ENCODE data around the gene SCNN1B. TPM values are rescaled to one million over a fixed set of nuclear protein-coding genes. Genes with fewer than 3 reads are reported as not detected.

SCNN1B gene
- total RNA-seq, 2 experiments from 2014 or later: not detected

GRCh38 chr16:23288209-23288608 is 13.9 kb upstream of the SCNN1B start:
- no peak overlapping the region for H3K27ac Mint-ChIP-seq
- no peaks in the 10 kb centered on the region for H3K9me3 Mint-ChIP-seq
- no peak for DNase-seq
- no peak for TF ChIP-seq CTCF (IDR thresholded peaks at IDR 0.05)
- Histone ChIP-seq H3K36me3 (ENCODE audit: insufficient read depth, low read length) (no peaks in the 10 kb centered on the region), H3K27me3 (ENCODE audit: control insufficient read depth in 1 of 2, insufficient read depth in 2 of 2, low read length in 2 of 2) (peaks cover 3 to 4% of the 10 kb centered on the region in 2 experiments), H3K4me3 (ENCODE audit: low read length) (no peak overlapping the region), H3K9me3 (ENCODE audit: control insufficient read depth in 1 of 2, insufficient read depth in 1 of 2, low read length in 2 of 2) (no peaks in the 10 kb centered on the region), H3K27ac (ENCODE audit: low read depth in 1 of 2, low read length in 2 of 2) (no peak overlapping the region), H3K4me1 (ENCODE audit: insufficient read depth, low read length) (no peaks in the 10 kb centered on the region)
- CTCF ChIA-PET: no interaction called here
- H3K27me3 Mint-ChIP-seq: peaks cover 4% of the 10 kb centered on the region
- no peaks in the 10 kb centered on the region for H3K36me3 Mint-ChIP-seq (ENCODE audit: low read depth)
- POLR2A ChIA-PET: no interaction called here
- no peak for ATAC-seq (ENCODE audit: poor library complexity)
- intact Hi-C loops (cut with DNase I, micrococcal nuclease): no loop called here
- no peak overlapping the region for H3K4me3 Mint-ChIP-seq
- H3K4me1 Mint-ChIP-seq (ENCODE audit: low read depth): no peaks in the 10 kb centered on the region

- Histone ChIP-seq H3K27me3 (ENCODE audit: control insufficient read depth in 1 of 2, insufficient read depth in 2 of 2, low read length in 2 of 2) (peaks cover under 1 to 3% of the 10 kb centered on the region in 2 experiments), H3K27ac (ENCODE audit: low read depth in 1 of 2, low read length in 2 of 2) (no peak overlapping the region), H3K4me1 (ENCODE audit: insufficient read depth, low read length) (no peaks in the 10 kb centered on the region), H3K4me3 (ENCODE audit: low read length) (no peak overlapping the region), H3K36me3 (ENCODE audit: insufficient read depth, low read length) (no peaks in the 10 kb centered on the region), H3K9me3 (ENCODE audit: control insufficient read depth in 1 of 2, insufficient read depth in 1 of 2, low read length in 2 of 2) (no peaks in the 10 kb centered on the region)
- Mint-ChIP-seq H3K27me3 (peaks cover 8% of the 10 kb centered on the region), H3K27ac (no peak overlapping the region), H3K9me3 (no peaks in the 10 kb centered on the region), H3K36me3 (ENCODE audit: low read depth) (no peaks in the 10 kb centered on the region), H3K4me3 (no peak overlapping the region), H3K4me1 (ENCODE audit: low read depth) (no peaks in the 10 kb centered on the region)
- DNase-seq (no peak), ATAC-seq (ENCODE audit: poor library complexity) (no peak)
- intact Hi-C loops (cut with DNase I, micrococcal nuclease): no loop called here
- POLR2A ChIA-PET: no interaction called here
- CTCF ChIA-PET: no interaction called here
- no peak for TF ChIP-seq CTCF (IDR thresholded peaks at IDR 0.05)
Observed at GRCh38 chr16:23288726-23289512, 13.2 kb upstream of the SCNN1B start.

DNA sequence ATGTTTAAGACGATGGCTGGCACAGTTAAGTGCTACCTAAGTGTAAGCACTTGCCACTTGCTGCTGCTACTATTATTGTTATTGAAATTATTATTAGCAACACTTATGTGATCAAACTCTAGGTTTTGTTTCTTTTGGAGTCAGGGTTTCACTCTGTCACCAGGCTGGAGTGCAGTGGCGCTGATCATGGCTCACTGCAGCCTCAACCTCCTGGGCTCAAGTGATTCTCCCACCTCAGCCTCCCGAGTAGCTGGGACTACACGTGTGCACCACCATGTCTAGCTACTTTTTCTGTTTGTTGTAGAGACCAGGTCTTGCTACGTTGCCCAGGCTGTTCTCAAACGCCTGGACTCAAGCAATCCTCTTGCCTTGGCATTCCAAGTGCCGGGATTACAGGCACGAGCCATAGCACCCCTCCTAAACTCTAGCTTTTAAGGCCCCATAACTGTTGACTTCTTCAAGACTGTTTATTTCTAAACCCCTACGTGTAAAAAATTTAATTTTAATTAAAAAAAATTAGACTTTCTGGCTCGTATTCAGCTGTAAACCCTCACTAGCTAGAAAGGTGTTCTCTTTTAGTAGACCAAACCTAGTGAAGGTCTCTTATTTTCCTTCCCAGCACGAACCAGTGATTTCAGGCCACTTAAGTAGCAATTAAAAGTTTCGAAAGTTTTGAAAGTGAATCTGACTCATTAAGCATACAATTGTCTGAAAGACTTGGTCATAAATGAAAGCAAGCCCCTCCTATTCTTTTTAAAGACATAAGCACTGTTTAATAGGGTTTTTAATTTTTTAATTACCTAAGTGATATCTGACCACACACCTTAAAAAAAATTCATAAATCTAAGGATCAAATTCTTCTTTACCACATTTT is 11.7 kb upstream of the SCNN1B start:
- Histone ChIP-seq H3K4me3 (ENCODE audit: low read length) (no peak overlapping the region), H3K4me1 (ENCODE audit: insufficient read depth, low read length) (no peaks in the 10 kb centered on the region), H3K27me3 (ENCODE audit: control insufficient read depth in 1 of 2, insufficient read depth in 2 of 2, low read length in 2 of 2) (peaks cover 0 to 3% of the 10 kb centered on the region in 2 experiments), H3K9me3 (ENCODE audit: control insufficient read depth in 1 of 2, insufficient read depth in 1 of 2, low read length in 2 of 2) (no peaks in the 10 kb centered on the region), H3K27ac (ENCODE audit: low read depth in 1 of 2, low read length in 2 of 2) (no peak overlapping the region), H3K36me3 (ENCODE audit: insufficient read depth, low read length) (no peaks in the 10 kb centered on the region)
- Mint-ChIP-seq H3K36me3 (ENCODE audit: low read depth) (no peaks in the 10 kb centered on the region), H3K4me3 (no peak overlapping the region), H3K9me3 (no peaks in the 10 kb centered on the region), H3K4me1 (ENCODE audit: low read depth) (no peaks in the 10 kb centered on the region), H3K27ac (no peak overlapping the region), H3K27me3 (peaks cover 21% of the 10 kb centered on the region)
- DNase-seq: no peak
- ChIA-PET CTCF (interaction anchor here (0.7 kb wide), 1 partner anchor 61 kb away, joined by 3 read pairs; no protein-coding TSS in a partner anchor), POLR2A (no interaction called here)
- intact Hi-C loops (cut with DNase I, micrococcal nuclease): no loop called here
- no peak for TF ChIP-seq CTCF (IDR thresholded peaks at IDR 0.05)
- ATAC-seq (ENCODE audit: poor library complexity): no peak
